ENCODE measurements around the gene FAM209B. TPM values are rescaled to one million over a fixed set of nuclear protein-coding genes. Genes with fewer than 3 reads are reported as not detected.
"Not testable (repeated sequence)": the region's sequence is repeated elsewhere in the genome, so short reads cannot be mapped to it uniquely, and the experiment has no call there.

Gene FAM209B
- polyA plus RNA-seq, 1 donor: not detected

- no peak for DNase-seq
Observed at GRCh38 chr20:56540415-56540814, 7.4 kb downstream of the FAM209B start.

- DNase-seq: peak; percentile 25
Observed at GRCh38 chr20:56542489-56543030, 9.5 kb downstream of the FAM209B start.

GRCh38 chr20:56551571-56551970 lies 18.5 kb downstream of the FAM209B start:
- DNase-seq: no peak

- DNase-seq: no peak
Observed at GRCh38 chr20:56552911-56553629, 20.0 kb downstream of the FAM209B start.

DNA sequence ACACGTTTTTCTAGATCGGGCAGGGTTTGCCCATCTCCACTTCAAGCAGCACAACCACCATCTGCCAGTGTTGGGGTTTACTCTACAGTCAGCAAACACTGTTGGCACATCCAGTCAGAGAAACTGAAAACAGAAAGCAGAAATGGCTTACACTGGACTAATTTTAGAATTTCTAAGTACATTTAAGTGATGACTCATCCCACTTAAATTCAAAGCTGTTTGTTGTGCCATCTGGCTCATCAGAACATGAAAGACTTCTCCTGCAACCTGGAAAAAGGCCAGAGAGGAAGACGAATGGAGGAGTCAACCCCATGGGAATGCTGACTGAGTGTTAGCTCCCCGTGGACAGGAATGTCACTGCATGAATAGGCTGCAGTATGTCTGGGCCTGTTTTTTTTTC lies 21.8 kb downstream of the FAM209B start:
- peak; percentile 19 for DNase-seq

DNA sequence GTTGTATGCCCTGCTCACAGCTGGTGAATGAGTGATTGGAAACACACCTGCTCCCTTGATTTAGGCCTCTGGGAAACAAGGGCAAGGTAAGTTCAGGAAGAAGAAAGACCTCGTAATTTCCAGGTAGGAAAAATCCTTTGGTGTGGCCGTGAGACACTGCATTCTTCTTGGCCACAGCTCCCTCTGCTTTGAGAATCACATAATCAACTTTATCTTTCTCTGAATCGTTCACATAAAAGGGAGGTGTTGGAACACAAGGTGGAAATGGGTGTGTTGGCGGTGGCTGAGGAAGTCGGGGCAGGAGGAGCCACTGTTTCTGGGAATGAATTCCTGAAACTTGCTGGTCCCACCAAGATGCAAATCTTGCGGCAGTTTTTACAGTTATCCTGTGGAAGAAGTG lies 25.9 kb downstream of the FAM209B start:
- DNase-seq: no peak

GRCh38 chr20:56564526-56564925 lies 31.5 kb downstream of the FAM209B start:
- not testable (repeated sequence) for DNase-seq

GRCh38 chr20:56565511-56565910 lies 32.5 kb downstream of the FAM209B start:
- DNase-seq: no peak

GRCh38 chr20:56566621-56567020 lies 33.6 kb downstream of the FAM209B start:
- no peak for DNase-seq

- no peak for DNase-seq
Observed at GRCh38 chr20:56570832-56571231, 37.8 kb downstream of the FAM209B start.

DNA sequence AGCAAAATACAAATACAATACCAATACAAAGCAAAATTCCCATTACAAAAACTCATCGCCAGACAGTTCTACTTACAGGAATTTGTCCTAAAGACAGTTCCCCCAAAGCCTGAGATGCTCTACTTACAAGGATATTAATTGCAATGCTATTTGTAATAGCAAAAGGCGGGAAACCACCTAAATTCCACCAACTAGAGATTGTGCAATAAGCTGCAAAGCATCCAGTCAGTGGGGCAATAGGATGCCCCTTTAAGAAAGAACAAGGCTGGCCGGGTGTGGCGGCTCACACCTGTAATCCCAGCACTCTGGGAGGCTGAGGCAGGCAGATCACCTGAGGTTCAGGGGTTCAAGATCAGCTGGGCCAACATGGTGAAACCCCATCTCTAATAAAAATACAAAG lies 39.1 kb downstream of the FAM209B start:
- no peak for DNase-seq

- DNase-seq: no peak
Observed at GRCh38 chr20:56573986-56574385, 40.9 kb downstream of the FAM209B start.

GRCh38 chr20:56574531-56575142 lies 41.6 kb downstream of the FAM209B start:
- no peak for DNase-seq

DNA sequence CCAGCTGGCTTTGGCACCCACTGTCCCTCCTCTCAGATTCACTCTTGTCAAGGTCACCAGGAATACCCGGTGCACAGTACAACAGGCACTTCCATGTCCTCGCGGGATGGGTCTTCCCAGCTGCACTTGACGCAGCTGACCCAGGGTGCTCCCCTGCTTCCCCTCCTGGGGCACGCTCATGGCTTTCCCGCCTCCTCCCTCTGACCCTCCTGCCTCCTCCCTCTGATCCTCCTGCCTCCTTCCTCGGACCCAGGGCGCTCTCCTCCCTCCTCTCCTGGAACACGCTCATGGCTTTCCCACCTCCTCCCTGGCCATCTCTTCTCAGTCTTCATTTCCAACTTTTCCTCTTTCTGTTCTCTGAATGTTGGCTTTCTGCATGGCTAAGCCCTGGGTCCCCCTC lies 42.1 kb downstream of the FAM209B start:
- DNase-seq: no peak

- no peak for DNase-seq
Observed at GRCh38 chr20:56575961-56576360, 42.9 kb downstream of the FAM209B start.

GRCh38 chr20:56579301-56579710 lies 46.3 kb downstream of the FAM209B start:
- DNase-seq: no peak

DNA sequence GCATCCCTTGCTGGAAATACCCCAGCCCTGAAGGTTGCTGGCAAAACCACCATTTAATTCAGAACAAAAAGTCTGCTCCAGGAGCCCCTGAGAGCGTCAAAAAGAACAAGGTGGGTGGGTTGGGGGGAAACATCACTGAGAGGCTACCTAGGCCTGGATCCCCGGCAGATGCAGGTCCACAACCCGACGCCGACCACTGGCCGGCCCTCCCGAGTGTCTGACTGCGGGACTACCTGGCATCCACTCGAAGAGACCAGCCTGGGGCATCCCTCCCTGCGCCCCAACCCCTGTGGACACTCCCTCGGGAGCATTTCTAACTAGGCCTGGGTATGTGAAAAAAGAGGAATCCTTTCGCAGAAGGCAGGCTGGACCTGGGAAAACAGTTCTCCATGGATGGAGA lies 47.2 kb downstream of the FAM209B start:
- no peak for DNase-seq

GRCh38 chr20:56581701-56582100 lies 48.7 kb downstream of the FAM209B start:
- DNase-seq: no peak

GRCh38 chr20:56582542-56582941 lies 49.5 kb downstream of the FAM209B start:
- no peak for DNase-seq

DNA sequence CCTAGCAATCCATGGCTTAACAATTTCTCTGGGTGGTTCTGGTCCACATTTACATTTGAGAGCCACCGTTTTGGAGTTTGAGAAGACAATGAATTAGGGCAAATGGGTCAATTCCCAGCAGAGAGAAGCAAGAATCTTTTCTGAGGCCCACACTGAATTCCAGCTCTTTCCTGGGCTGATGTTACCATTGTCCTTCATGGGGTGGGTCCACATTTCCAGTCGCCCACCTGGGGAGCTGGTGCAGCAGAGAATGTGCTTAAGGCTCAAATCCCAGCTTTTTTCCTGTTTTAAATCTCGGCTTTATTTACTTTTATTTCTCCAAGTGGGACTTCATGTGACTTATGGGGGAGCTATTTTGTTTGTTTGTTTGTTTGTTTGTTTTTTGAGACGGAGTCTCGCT lies 51.9 kb downstream of the FAM209B start:
- DNase-seq: no peak

Data from hindlimb muscle (tissue), 1 donor.